Left kidney (tissue), 8 donors: ENCODE data around the gene BCAP29. TPM values are rescaled to one million over a fixed set of nuclear protein-coding genes. Genes with fewer than 3 reads are reported as not detected.
"Not testable (repeated sequence)": the region's sequence is repeated elsewhere in the genome, so short reads cannot be mapped to it uniquely, and the experiment has no call there.

Experiments
- DNase-seq: peaks from one replicate; pipeline ENCODE4 v3.0.0-alpha.2; 2013
- long read RNA-seq, 8 donors: transcript quantifications; one replicate each; lab custom pipeline, GENCODE V29; 2026
- polyA plus RNA-seq: library from polyadenylated mRNA; unstranded; fragments of 120-200 nt; gene quantifications from one replicate; pipeline ENCODE4 v1.2.1, GENCODE V29; 2013; ENCODE audit not compliant: insufficient read length

BCAP29 gene, protein sequence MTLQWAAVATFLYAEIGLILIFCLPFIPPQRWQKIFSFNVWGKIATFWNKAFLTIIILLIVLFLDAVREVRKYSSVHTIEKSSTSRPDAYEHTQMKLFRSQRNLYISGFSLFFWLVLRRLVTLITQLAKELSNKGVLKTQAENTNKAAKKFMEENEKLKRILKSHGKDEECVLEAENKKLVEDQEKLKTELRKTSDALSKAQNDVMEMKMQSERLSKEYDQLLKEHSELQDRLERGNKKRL
- 54.4 TPM for polyA plus RNA-seq
- long read RNA-seq, donor 1, full-length matches to known transcripts, result 8 of 14 reads
- long read RNA-seq, donor 1, partial matches to known transcripts, result 0 of 14 reads
- long read RNA-seq, donor 1, other reads (novel, unspliced or antisense), result 6 of 14 reads
- long read RNA-seq, donor 2, full-length matches to known transcripts, result 11 of 11 reads
- long read RNA-seq, donor 2, partial matches to known transcripts, result 0 of 11 reads
- long read RNA-seq, donor 2, other reads (novel, unspliced or antisense), result 0 of 11 reads
- long read RNA-seq, donor 3, full-length matches to known transcripts, result 14 of 14 reads
- long read RNA-seq, donor 3, partial matches to known transcripts, result 0 of 14 reads
- long read RNA-seq, donor 3, other reads (novel, unspliced or antisense), result 0 of 14 reads
- long read RNA-seq, donor 4, result 0 reads
- long read RNA-seq, donor 5, full-length matches to known transcripts, result 16 of 32 reads
- long read RNA-seq, donor 5, partial matches to known transcripts, result 11 of 32 reads
- long read RNA-seq, donor 5, other reads (novel, unspliced or antisense), result 5 of 32 reads
- long read RNA-seq, donor 6, full-length matches to known transcripts, result 12 of 12 reads
- long read RNA-seq, donor 6, partial matches to known transcripts, result 0 of 12 reads
- long read RNA-seq, donor 6, other reads (novel, unspliced or antisense), result 0 of 12 reads
- long read RNA-seq, donor 7, full-length matches to known transcripts, result 21 of 21 reads
- long read RNA-seq, donor 7, partial matches to known transcripts, result 0 of 21 reads
- long read RNA-seq, donor 7, other reads (novel, unspliced or antisense), result 0 of 21 reads
- long read RNA-seq, donor 8, full-length matches to known transcripts, result 7 of 7 reads
- long read RNA-seq, donor 8, partial matches to known transcripts, result 0 of 7 reads
- long read RNA-seq, donor 8, other reads (novel, unspliced or antisense), result 0 of 7 reads

DNA sequence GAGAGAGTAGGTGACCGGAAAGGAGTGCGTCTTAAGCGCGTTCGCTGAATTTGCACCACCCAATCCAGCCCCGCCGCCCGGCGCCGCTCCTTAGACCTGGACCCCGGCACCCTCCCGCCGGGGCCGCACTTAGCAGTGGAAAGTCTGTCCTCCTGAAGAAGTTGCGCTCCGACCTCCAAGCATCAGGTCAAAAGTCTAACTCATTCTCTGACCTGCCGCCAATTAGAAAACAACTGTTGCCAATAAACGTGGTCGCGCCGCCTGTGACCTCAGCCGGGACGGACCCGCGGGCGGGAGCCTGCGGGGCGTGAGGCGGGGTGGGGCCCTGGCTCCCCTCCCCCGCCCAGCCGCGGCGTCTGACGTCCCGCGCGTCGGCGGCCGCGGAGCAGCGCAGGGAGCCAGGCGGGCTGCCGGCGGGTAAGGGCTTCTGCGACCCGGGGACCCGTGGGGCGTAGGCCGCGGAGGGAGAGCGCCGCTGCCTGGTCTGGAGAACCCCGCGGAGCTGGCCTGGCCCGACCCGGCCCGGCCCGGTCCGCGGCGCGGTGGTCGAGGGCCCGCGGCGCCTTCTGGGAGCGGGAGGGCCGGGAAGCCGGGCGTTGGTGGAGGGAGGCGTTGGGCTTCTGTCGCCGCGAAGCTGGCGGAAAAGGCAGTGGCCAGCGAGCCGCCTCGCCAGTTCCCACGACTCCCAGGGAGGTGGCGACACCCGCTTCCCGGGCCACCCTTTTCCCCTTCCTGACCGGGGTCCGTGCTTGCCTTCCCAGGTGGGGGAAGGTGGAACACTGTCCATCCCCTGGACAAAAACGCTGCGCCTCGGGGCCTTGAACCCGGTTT, at the start of gene BCAP29:
TSS of gene BCAP29 (plus strand) at position 362 of the 831 bp plus-strand sequence. CDS start 527 bp downstream, outside the sequence.
- DNase-seq, result peak; percentile 65

GRCh38 chr7:107530751-107531150, 49.3 kb upstream of the BCAP29 start:
- DNase-seq, result no peak

- DNase-seq, result no peak
These were observed 45.9 kb upstream of the BCAP29 start for GRCh38 chr7:107534139-107534538.

GRCh38 chr7:107537228-107537627, 42.8 kb upstream of the BCAP29 start:
- DNase-seq, result not testable (repeated sequence)

DNA sequence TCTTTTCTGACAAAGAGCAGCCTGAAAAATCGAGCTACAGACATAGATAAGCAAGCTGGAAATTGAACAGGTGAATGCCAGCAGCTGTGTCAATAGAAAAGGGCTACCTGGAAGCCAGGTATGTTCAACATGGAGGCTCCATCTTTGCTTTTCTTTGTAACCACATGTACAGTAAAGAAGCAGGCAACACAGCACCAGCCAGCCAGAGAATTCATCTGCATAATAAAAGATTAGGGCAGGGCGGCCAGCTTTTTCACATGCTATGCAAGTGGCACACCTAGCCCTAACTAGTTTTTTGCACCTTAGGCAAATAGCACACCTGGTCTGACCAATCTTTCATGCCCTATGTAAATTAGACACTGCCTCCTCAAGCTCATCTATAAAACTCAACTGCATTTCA, 42.0 kb upstream of the BCAP29 start:
- DNase-seq, result no peak

- no peak for DNase-seq
These were observed 36.6 kb upstream of the BCAP29 start for GRCh38 chr7:107543338-107543993.

- DNase-seq, result no peak
These were observed 35.0 kb upstream of the BCAP29 start for GRCh38 chr7:107544848-107545591.

DNA sequence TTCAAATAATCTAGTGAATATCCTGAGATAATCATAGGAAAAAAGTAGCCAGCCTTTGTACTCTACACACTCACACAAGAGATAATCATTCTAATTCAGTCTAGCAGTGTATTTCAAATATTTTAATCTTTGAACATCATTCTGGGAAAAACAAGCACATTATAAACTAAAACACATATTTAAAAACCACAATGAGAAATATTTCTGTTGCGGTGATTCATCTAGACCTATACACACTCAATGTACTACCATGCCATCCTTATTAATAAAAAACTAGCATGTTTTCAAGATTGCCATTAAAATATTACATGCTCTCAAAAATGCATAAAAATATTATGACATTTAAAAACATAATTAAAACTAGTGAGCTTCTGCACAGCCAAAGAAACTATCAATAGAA, 28.1 kb upstream of the BCAP29 start:
- no peak for DNase-seq

DNA sequence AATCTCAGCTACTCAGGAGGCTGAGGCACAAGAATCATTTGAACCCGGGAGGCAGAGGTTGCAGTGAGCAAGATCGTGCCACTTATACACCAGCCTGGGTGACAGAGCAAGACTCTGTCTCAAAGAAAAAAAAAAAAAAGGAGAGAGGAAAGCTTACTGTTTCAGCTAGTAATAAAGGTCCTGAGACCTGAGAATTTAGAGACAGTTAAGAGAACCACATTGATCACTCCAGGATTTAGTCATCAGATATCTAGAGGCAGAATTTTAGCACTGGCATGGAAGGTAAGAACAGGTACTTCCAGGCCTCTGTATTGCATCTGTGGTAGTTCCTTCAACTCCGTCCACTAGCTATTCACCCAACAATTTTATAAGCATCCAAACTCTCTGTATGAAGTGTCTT, 24.2 kb upstream of the BCAP29 start:
- DNase-seq, result no peak

DNA sequence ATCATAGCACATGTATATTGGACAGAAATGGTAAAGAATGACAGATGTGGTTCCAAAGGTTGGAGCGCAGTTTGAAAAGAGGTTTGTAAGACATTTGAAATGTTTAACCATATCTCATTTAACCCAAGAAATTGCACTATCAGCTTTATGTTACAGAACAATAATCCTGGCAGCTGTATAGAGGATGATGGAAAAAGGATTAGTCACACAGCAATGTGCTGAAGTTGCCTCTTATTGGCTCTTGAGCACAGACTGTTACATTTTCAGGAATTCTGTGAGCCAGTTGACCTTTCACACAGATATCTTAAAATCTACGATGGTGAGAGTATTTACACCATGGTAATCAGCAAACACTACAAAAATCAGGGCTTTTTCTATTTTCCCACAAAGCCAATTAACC, 20.2 kb upstream of the BCAP29 start:
- no peak for DNase-seq

GRCh38 chr7:107560898-107561516, 19.0 kb upstream of the BCAP29 start:
- DNase-seq, result no peak

DNA sequence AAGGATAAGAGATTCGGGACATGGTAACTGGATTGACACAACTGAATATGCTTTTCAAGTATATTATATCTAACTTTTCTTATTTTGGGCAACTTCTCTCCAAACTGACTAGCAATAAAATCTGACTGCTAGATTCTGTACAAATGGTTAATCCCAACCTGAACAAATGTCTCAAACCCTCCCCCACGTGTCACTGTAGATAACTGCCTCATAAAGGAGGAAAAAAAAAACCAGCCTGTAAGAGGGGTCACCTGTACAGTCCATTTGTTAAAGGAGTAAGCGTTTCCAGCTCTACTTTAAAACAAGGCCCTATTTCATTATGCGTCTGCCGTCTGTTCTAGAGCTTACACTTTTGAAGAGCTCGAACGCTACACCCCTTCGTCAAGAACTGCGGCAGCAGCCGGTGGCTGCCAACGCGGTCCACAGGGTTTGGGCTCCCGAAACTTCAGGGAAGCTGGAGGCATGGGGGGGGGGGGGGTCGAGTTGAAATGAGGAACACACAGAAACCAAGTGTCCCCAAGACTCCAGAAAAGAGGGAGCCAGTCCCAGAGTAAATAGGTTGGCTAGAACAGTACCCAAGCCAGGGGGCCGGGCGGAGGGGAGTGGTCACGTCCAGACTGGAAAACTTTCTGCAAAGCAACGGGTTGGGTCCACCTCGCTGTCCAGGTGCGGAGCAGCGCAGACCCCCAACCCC, 16.8 kb upstream of the BCAP29 start:
- DNase-seq, result peak; percentile 61

- peak; percentile 87 for DNase-seq
These were observed 16.1 kb upstream of the BCAP29 start, which contains the start of the genes COG5 and DUS4L for GRCh38 chr7:107563775-107564552. COG5 (minus strand) TSS chr7:107563920; CDS start chr7:107563896, 24 bp downstream. DUS4L (plus strand) TSS chr7:107563971; CDS start chr7:107567071, 3,100 bp downstream.

GRCh38 chr7:107564553-107565298, 15.3 kb upstream of the BCAP29 start:
- DNase-seq, result no peak

- no peak for DNase-seq
These were observed 9.7 kb upstream of the BCAP29 start for GRCh38 chr7:107570298-107570697.

GRCh38 chr7:107573537-107573936, 6.5 kb upstream of the BCAP29 start:
- DNase-seq, result no peak

DNA sequence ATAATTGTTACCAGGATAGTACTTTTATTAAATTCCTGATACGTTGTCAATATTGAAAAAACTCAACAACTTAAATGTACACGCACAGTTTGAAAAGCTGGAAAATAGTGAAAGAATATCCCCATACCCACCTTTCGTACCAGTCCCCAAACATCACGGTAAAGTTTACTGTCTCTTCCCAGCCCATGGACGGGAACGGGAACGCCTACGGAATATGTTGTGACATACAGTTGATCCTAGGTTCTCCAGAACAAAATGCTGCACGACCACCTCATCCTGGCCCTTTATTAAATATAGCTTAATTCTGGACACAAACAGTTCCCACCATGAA, 527 bp upstream of the BCAP29 start:
- no peak for DNase-seq
